Stomach (tissue), 9 donors: Measurements from ENCODE around the gene ABLIM3. TPM values are rescaled to one million over a fixed set of nuclear protein-coding genes. Genes with fewer than 3 reads are reported as not detected.

Source experiments
- DNase-seq, 2 donors: peaks; one replicate each; pipeline versions ENCODE4 v3.0.0 to v3.0.0-alpha.2; 2013 to 2019
- H3K27ac ChIP-seq, 5 donors: fragments of 200-600 bp in 4 of 5; sonication (generic) in 4 of 5; one replicate each; pipeline ENCODE4 v1.5.1; 2013 to 2019; ENCODE audit warnings: mild to moderate bottlenecking in 1 of 5, moderate library complexity in 1 of 5
- H3K27me3 ChIP-seq, 3 donors: fragments of 200-600 bp; sonication (generic); one replicate each; pipeline ENCODE4 v1.5.1; 2017 to 2019; ENCODE audit warnings: mixed run types in 1 of 3
- H3K36me3 ChIP-seq, 4 donors: fragments of 200-600 bp; sonication (generic); 1 replicate in 3 of 4; 2 replicates in 1 of 4; pipeline ENCODE4 v1.5.1; 2016 to 2019
- H3K4me1 ChIP-seq, 4 donors: fragments of 200-600 bp; sonication (generic); one replicate each; pipeline ENCODE4 v1.5.1; 2016 to 2019
- H3K4me3 ChIP-seq, 4 donors: fragments of 200-600 bp; sonication (generic) in 3 of 4; one replicate each; pipeline ENCODE4 v1.5.1; 2016 to 2019; ENCODE audit warnings: mild to moderate bottlenecking in 1 of 4
- H3K9me3 ChIP-seq, 4 donors: fragments of 200-600 bp; sonication (generic); one replicate each; pipeline ENCODE4 v1.5.1; 2016 to 2019
- EP300 ChIP-seq: sonication (generic); formaldehyde crosslinking; IDR thresholded peaks from one replicate; pipeline ENCODE4 v1.6.1; 2017; ENCODE audit warnings: antibody characterized with exemption
- POLR2A ChIP-seq, 4 donors: fragments of 450-650 bp; IDR thresholded peaks; one replicate each; pipeline ENCODE4 v1.6.1; 2016; ENCODE audit warnings: antibody characterized with exemption in 4 of 4, control low read depth in 2 of 4, mild to moderate bottlenecking in 1 of 4, moderate library complexity in 1 of 4
- POLR2AphosphoS5 ChIP-seq, 3 donors: sonication (generic); formaldehyde crosslinking; IDR thresholded peaks; one replicate each; pipeline ENCODE4 v1.6.1; 2016; ENCODE audit warnings: antibody characterized with exemption in 3 of 3
- WGBS, 5 donors: extraction: QIAGEN DNeasy Blood & Tissue Kit in 3 of 5; methylation state at CpG; one replicate each; pipeline versions ENCODE4 v1.1.5 to v1.1.7; 2013 to 2018; 5-methylcytosine and 5-hydroxymethylcytosine counted together
- intact Hi-C: fragments of 100-400 bp; cut with DNase I; formaldehyde crosslinking; loops from one replicate; pipeline ENCODE4 v1.15.1; 2023; ENCODE audit warnings: low total_unique reads
- polyA plus RNA-seq, 3 donors: library from polyadenylated mRNA; stranded (reverse); fragments of 200-250 nt; gene quantifications; one replicate each; pipeline ENCODE4 v1.2.3, GENCODE V29; 2013
- total RNA-seq, 5 donors: library from RNA; depleted of rRNA; stranded (reverse); fragments of >200 nt; gene quantifications; one replicate each; pipeline versions ENCODE4 v1.1.0 to v1.2.3, GENCODE V29; 2014 to 2016
- TF ChIP-seq, protein P1 (sequence below), 7 experiments: fragments of 450-650 bp in 4 of 7; fragments of 200-600 bp in 3 of 7; sonication (generic) in 3 of 7; IDR thresholded peaks; one replicate each; pipeline ENCODE4 v1.5.1; 2016 to 2019; ENCODE audit warnings: antibody characterized with exemption in 7 of 7, control low read depth in 2 of 7, mild to moderate bottlenecking in 1 of 7
- donor health status: healthy with polysubstance abuse.
- donor health status: Bipolar disorder and iron deficiency.
- donor health status: healthy.

Gene ABLIM3
- total and polyA plus RNA-seq, 8 donors, result 4.6 to 21.4 (median 10.3) TPM

DNA sequence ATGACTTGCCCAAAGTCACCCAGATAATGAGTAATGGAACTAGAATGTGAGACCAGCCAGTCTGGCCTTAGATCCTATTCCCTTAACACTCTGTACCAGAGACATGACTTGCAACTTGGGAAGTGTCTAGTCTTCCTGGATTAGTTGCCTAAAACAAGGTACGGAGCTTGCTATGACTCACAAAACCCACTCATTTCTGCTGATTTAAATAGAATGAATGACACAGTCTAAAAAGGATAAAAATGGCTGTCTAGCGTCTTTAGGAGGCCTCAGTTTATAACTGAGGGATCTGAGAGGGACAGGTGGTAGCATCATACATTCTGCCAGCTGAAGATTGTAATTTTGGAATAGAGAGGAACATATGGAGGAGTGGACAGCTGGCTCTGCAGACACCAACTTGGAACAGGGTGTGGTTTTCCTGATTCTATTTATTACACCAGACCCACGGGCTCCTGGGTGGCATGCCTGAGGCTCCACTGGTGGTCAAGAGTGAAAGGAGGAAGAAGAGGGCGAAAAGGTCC lies 62.7 kb downstream of the ABLIM3 start:
- H3K9me3 ChIP-seq, result no peaks in the 10 kb centered on the region
- no peaks in the 10 kb centered on the region for H3K27me3 ChIP-seq
- no peak for DNase-seq
- WGBS, 5 donors, result 68 to 75% (median 72%) methylated on average over 4 of the region's 4 CpGs
- no peak overlapping the region for H3K27ac ChIP-seq
- TF ChIP-seq POLR2A (IDR thresholded peaks at IDR 0.05), result no peak
- no peak for TF ChIP-seq EP300
- TF ChIP-seq, protein P1, sequence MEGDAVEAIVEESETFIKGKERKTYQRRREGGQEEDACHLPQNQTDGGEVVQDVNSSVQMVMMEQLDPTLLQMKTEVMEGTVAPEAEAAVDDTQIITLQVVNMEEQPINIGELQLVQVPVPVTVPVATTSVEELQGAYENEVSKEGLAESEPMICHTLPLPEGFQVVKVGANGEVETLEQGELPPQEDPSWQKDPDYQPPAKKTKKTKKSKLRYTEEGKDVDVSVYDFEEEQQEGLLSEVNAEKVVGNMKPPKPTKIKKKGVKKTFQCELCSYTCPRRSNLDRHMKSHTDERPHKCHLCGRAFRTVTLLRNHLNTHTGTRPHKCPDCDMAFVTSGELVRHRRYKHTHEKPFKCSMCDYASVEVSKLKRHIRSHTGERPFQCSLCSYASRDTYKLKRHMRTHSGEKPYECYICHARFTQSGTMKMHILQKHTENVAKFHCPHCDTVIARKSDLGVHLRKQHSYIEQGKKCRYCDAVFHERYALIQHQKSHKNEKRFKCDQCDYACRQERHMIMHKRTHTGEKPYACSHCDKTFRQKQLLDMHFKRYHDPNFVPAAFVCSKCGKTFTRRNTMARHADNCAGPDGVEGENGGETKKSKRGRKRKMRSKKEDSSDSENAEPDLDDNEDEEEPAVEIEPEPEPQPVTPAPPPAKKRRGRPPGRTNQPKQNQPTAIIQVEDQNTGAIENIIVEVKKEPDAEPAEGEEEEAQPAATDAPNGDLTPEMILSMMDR (IDR thresholded peaks at IDR 0.05), result no peak
- TF ChIP-seq POLR2AphosphoS5 (IDR thresholded peaks at IDR 0.05), result no peak
- peaks cover 0 to 10% (median 4%) of the 10 kb centered on the region in 4 donors for H3K4me1 ChIP-seq
- intact Hi-C loops, result no loop called here
- H3K36me3 ChIP-seq, result peaks cover 0 to 12% (median 3%) of the 10 kb centered on the region in 4 donors
- H3K4me3 ChIP-seq, result no peak overlapping the region

DNA sequence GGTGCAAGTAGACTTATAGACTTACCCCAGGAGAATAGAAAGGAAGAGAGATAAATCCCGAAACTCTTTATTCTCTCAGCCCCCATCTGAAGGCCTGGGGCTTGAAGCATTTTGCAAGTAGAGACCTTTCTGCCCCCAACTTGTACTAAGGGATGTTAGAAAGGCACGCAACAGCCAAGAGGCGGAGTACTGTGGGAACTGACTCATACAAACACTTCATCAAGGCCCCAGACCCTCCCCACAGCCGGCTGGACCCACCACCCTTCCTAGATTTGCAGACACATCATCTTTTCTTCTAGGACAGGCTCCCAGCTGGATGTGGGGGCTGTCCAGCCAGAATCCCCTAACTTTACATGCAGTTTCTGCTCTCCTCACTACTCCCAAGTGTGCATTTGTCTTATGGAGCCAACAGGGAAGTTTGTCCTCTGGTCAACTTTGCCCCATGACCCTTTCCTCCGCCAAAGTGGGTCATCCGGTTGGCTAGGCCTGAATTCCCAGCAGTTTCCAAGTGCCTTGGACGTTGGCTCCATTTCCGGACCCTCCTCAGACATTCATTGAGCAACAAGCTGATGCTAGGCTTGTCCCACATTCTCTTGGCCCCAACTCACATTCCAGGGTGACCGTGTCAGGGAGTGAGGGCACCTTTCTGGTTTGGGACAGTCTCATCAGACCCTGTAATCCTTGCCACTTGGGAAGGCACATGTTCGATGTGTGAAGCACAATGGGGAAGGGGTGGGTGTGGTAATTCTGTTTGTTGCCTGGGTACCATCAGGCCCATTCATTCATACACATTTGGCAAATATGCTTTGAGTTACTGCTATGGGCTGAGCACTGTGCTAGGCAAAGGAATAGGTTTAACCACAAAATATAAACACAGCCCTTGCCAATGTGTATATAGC lies 64.6 kb downstream of the ABLIM3 start:
- TF ChIP-seq EP300 (no peak), POLR2AphosphoS5 (IDR thresholded peaks at IDR 0.05) (peak in 2 of 3 donors; percentile 31 to 55)
- H3K4me1 ChIP-seq, result peaks cover 0 to 10% (median 4%) of the 10 kb centered on the region in 4 donors
- DNase-seq, result peak in 1 of 2 donors; percentile 39
- intact Hi-C loops, result no loop called here
- H3K36me3 ChIP-seq, result peaks cover 0 to 12% (median 3%) of the 10 kb centered on the region in 4 donors
- H3K27me3 ChIP-seq, result no peaks in the 10 kb centered on the region
- H3K27ac ChIP-seq, result peak overlapping the region in 4 of 5 donors; percentile 4 to 54 (median 45)
- no peaks in the 10 kb centered on the region for H3K9me3 ChIP-seq
- 63 to 76% (median 65%) methylated on average over 10 of the region's 10 CpGs for WGBS, 5 donors
- no peak overlapping the region for H3K4me3 ChIP-seq

DNA sequence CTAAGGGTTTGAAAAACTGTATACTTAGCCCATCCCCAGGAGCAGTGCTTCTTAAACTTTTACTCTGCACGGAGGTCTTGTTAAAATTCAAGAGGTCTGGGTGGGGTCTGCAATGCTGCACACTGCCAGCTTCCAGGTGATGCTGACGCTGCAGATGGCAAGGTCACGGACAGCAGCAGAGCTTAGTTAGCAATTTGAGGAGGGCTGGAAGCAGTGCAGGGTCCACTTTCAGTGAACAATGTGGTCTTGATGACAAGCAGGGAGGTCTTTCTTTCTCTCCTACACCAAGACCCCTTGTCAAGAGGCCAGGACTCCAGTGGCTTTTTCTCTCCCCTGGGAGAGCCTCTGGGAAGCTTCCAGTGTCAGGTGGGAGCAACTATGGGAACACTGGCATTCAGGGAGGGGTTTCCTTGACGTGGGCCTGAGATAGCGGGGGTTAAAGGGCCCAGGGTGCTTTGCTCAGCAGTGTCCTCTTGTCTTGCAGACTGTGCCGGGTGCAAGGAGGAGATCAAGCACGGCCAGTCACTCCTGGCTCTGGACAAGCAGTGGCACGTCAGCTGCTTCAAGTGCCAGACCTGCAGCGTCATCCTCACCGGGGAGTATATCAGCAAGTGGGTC lies 65.3 kb downstream of the ABLIM3 start:
- no peak for TF ChIP-seq EP300
- no peak for TF ChIP-seq POLR2A (IDR thresholded peaks at IDR 0.05)
- TF ChIP-seq, protein P1 (IDR thresholded peaks at IDR 0.05), result no peak
- TF ChIP-seq POLR2AphosphoS5 (IDR thresholded peaks at IDR 0.05), result no peak
- intact Hi-C loops, result no loop called here
- Histone ChIP-seq H3K27me3 (no peaks in the 10 kb centered on the region), H3K36me3 (peaks cover 0 to 8% (median 3%) of the 10 kb centered on the region in 4 donors), H3K27ac (peak overlapping the region in 3 of 5 donors; percentile 29 to 54 (median 47)), H3K9me3 (no peaks in the 10 kb centered on the region), H3K4me1 (peaks cover 0 to 10% (median 4%) of the 10 kb centered on the region in 4 donors), H3K4me3 (no peak overlapping the region)
- DNase-seq, result no peak
- WGBS, 5 donors, result 61 to 83% (median 69%) methylated on average over 7 to 10 of the region's 10 CpGs

DNA sequence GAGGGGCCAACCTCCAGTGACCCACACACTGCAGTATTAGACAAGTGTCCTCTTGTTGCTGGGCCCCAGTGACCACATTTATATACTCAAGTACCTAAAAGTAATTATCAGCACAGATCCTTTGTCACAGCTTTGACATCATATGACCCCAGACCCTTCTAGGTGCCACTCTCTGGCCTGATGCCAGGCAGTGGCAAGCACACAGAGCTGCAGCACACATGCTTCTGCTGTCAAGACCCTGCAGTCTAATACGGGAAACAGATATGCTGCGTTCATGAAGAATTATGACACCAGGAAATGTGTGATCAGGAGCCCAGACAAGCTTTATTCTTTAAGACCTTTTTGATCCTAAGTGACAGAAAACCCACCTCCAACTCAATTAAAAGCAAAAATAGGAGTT lies 66.5 kb downstream of the ABLIM3 start:
- H3K4me3 ChIP-seq, result no peak overlapping the region
- intact Hi-C loops, result no loop called here
- peaks cover 0 to 7% (median 2%) of the 10 kb centered on the region in 4 donors for H3K36me3 ChIP-seq
- no peak for DNase-seq
- TF ChIP-seq EP300, result no peak
- H3K4me1 ChIP-seq, result peaks cover 0 to 10% (median 4%) of the 10 kb centered on the region in 4 donors
- WGBS, 5 donors, result 47 to 73% (median 67%) methylated on average over 2 of the region's 2 CpGs
- H3K9me3 ChIP-seq, result no peaks in the 10 kb centered on the region
- H3K27me3 ChIP-seq, result no peaks in the 10 kb centered on the region
- no peak overlapping the region for H3K27ac ChIP-seq

DNA sequence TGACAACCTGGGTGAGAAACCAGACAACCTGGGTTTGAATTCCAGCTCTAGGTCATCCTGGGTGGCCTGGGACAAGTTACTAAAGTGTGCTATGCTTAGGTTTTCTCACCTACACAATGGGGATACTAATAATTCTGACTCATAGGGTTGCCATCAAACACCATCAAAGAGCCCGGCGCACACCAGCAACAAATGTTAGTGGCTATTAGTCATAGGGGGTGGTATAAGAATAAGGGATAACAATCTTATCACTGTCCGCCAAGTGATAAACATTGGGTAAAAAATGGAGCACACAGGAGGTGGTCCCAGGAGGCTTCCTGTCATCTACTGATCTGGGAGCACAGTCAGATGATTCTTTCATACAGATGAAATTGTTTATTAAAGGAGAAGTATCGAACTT lies 68.9 kb downstream of the ABLIM3 start:
- WGBS, 5 donors, result 72 to 85% (median 78%) methylated on average over 4 of the region's 4 CpGs
- Histone ChIP-seq H3K9me3 (no peaks in the 10 kb centered on the region), H3K4me1 (peaks cover 0 to 10% (median 2%) of the 10 kb centered on the region in 4 donors), H3K27ac (no peak overlapping the region), H3K27me3 (no peaks in the 10 kb centered on the region), H3K36me3 (no peaks in the 10 kb centered on the region), H3K4me3 (no peak overlapping the region)
- TF ChIP-seq POLR2AphosphoS5 (IDR thresholded peaks at IDR 0.05) (no peak), POLR2A (IDR thresholded peaks at IDR 0.05) (no peak), EP300 (no peak)
- TF ChIP-seq, protein P1 (IDR thresholded peaks at IDR 0.05), result no peak
- DNase-seq, result no peak
- intact Hi-C loops, result no loop called here
